Measurements from ENCODE around the gene CPSF7.
A peak's percentile ranks its signal among the peaks of the same experiment; 100 is the strongest.

Gene CPSF7

GRCh38 chr11:61429691-61430582 lies at the start of gene CPSF7, which contains the start of gene SDHAF2:
Gene CPSF7, minus strand, starts transcription at chr11:61429975. Its CDS starts 740 bp downstream, at chr11:61429235.
Gene SDHAF2, plus strand, starts transcription at chr11:61430124. Its CDS starts 23 bp downstream, at chr11:61430147.
- no peak for TF ChIP-seq CTCF (IDR thresholded peaks at IDR 0.05; ENCODE audit: low read length, missing control alignments)
- H3K4me3 ChIP-seq (replicated peaks; ENCODE audit: low read depth, low read length) = peak within 1 kb of the TSS; percentile 76
- DNase-seq (ENCODE audit: low read depth) = peak; percentile 95

GRCh38 chr11:61477727-61478148 lies 48.0 kb upstream of the CPSF7 start:
- peak; percentile 75 for TF ChIP-seq CTCF (IDR thresholded peaks at IDR 0.05; ENCODE audit: low read length, missing control alignments)

GRCh38 chr11:61477126-61477525 lies 47.4 kb upstream of the CPSF7 start:
- TF ChIP-seq CTCF (IDR thresholded peaks at IDR 0.05; ENCODE audit: low read length, missing control alignments) = no peak
- DNase-seq (ENCODE audit: low read depth) = no peak

More at GRCh38 chr11:61477727-61478148, 48.0 kb upstream of the CPSF7 start:
- no peak overlapping the region for H3K4me3 ChIP-seq (replicated peaks; ENCODE audit: low read depth, low read length)
- peak; percentile 33 for DNase-seq (ENCODE audit: low read depth)

GRCh38 chr11:61476371-61476770 lies 46.6 kb upstream of the CPSF7 start:
- no peak for TF ChIP-seq CTCF (IDR thresholded peaks at IDR 0.05; ENCODE audit: low read length, missing control alignments)
- no peak for DNase-seq (ENCODE audit: low read depth)
- H3K4me3 ChIP-seq (replicated peaks; ENCODE audit: low read depth, low read length) = no peak overlapping the region

More at GRCh38 chr11:61477126-61477525, 47.4 kb upstream of the CPSF7 start:
- no peak overlapping the region for H3K4me3 ChIP-seq (replicated peaks; ENCODE audit: low read depth, low read length)

GRCh38 chr11:61475433-61475832 lies 45.7 kb upstream of the CPSF7 start:
- no peak overlapping the region for H3K4me3 ChIP-seq (replicated peaks; ENCODE audit: low read depth, low read length)
- no peak for TF ChIP-seq CTCF (IDR thresholded peaks at IDR 0.05; ENCODE audit: low read length, missing control alignments)

GRCh38 chr11:61474013-61474643 lies 44.4 kb upstream of the CPSF7 start:
- no peak for DNase-seq (ENCODE audit: low read depth)
- no peak overlapping the region for H3K4me3 ChIP-seq (replicated peaks; ENCODE audit: low read depth, low read length)
- no peak for TF ChIP-seq CTCF (IDR thresholded peaks at IDR 0.05; ENCODE audit: low read length, missing control alignments)

More at GRCh38 chr11:61475433-61475832, 45.7 kb upstream of the CPSF7 start:
- DNase-seq (ENCODE audit: low read depth) = no peak

Measured in fibroblast of pulmonary artery (primary cell).